Stimulated activated CD8-positive, alpha-beta memory T cell treated with anti-CD3 and anti-CD28 coated beads, Interleukin-7, amount 100 ng/mL, for 48 hours (primary cell): ENCODE data around the gene GRID1.
"Not testable (repeated sequence)": the region's sequence is repeated elsewhere in the genome, so short reads cannot be mapped to it uniquely, and the experiment has no call there.

ENCODE experiments used
- DNase-seq, 2 donors: peaks; one replicate each; pipeline ENCODE4 v3.0.0-alpha.2; 2020; ENCODE audit warnings: low read depth in 1 of 2; ENCODE audit errors: extremely low read depth in 1 of 2

The GRID1 gene

GRCh38 chr10:85978566-85979358 lies 387.8 kb downstream of the GRID1 start:
- no peak for DNase-seq

DNA sequence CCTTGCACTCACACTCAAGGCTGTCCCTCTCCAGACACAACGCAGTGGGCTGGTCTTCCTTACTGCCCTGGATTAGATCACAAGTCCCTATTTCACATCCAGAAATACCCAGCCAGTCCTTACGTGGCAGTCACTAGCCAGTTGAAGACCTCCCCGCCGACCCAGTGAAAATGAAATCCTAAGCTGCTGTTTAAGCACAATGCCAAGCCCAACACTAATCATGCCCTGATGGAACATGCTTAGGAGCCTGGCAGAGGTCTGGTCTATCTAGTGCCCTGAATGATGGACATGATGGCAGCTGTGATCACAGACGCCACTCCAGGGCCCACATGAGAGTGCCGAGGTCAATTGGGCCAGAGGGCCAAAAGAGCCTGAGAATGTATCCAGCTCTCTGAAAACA lies 389.0 kb downstream of the GRID1 start:
- DNase-seq: no peak

GRCh38 chr10:85976267-85976793 lies 390.3 kb downstream of the GRID1 start:
- DNase-seq: no peak

DNA sequence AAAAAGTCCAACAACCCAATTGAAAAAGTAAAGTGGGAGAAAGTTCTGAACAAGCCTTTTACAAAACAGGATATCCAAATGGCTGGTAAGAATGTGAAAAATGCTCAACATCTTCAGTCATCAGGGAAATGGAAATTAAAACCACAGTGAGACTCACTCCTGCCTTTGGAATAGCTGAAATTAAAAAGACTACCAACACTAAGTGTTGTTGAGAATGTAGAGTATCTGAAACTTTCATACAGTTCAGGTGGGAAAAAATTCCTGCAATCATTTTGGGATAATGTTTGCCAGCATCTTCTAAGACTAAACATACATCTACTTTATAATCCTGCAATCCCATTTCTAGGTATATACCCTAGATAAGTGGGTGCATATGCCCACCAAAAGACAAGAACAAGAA lies 395.1 kb downstream of the GRID1 start:
- no peak for DNase-seq

DNA sequence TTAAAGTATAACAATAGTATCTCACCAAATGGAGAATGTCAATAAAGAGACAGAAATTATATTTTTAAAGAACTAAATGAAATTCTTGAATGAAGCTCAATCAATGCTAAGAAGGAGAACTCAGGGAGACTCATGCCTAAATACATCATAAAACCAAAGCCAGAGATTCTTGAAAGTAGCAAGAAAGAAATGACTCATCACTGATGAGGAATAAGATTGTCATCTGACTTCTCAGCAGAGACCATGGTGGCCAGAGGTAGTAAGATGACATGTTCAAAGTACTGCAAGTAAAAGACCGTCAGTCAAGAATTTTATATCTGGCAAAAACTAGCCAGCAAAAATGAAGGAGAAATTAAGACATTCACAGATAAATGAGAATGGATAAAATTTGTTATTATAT lies 399.0 kb downstream of the GRID1 start:
- DNase-seq: no peak

DNA sequence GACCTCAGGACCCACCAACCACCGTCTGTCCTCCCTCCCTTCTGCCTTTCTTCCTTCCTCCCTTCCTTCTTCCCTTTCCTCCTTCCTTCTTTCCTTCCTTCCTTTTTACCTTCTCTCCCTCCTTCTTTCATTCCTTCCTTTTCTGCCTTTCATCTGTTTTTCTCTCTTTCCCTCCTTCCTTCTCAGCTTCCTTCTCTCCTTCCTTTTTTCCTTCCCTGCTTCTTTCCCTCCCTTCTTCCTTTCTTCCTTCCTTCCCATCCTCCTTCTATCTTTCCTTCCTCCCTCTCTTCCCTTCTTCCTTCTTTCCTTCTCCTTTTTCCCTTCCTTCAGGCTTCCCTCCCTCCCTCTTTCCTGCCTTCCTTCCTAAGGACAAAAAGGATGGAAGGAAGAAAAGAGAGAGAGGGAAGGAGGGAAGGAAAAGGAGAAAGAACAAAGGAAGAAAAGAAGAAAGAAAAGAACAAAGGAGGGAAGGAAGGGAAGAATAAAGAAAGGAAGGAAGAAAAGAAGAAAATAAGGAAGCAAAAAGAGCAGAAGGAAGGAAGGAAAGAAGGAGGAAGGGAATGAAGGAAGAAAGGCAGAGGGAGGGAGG lies 405.0 kb downstream of the GRID1 start:
- DNase-seq: no peak

DNA sequence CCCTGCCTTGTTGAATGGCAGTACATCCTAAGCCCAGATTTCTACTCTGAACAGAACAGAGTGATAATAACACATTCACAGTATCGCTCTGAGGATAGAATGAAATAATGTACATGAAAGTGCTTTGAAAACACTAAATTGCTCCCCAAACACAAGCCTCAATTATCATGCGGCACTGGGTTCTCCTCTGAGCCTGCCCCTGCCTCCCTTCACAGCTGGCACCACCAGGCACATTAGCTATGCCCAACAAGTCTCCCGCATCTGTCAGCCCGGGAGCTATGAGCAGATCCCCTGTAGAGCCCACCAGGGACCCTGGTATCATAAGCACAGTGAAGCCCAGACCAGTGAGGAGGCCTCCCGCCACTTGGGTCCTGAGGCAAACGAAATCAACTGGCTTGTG lies 405.5 kb downstream of the GRID1 start:
- DNase-seq: no peak

DNA sequence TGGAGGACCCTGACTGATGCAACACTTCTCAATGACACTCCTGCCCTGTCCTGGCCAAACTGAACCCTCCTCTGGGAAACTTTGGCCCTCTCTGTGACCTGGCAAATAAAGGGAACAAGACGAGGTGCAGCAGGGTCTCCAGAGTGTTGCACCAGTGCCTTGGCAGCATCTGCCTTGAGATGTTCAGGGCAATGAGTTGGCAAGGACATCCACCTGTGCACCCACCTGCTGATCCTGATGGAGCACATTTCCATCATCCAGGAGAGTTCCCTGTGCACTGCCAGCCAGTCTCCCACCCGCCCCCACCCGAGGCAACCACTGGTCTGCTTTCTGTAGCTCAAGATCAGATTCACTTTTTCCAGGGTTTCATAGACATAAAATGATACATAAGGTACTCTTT lies 407.4 kb downstream of the GRID1 start:
- no peak for DNase-seq

DNA sequence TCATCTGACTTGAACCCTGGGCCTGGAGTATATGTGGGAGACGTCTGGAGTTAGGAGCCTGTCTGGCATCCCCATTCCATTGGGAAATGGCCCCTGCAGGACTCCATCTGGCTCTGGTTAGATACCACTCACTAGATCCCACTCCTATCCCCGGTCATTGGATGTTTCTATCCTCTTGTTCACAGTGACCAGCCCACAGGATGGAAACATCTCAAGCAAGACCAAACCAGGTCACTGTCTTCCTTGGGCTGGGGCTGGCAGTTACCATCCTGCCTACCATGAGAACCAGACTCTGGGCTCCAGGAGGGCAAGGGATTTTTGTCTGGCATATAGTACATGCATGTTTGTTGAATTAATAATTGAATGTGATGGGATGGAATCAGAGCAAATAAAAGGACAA lies 415.7 kb downstream of the GRID1 start:
- DNase-seq: no peak

DNA sequence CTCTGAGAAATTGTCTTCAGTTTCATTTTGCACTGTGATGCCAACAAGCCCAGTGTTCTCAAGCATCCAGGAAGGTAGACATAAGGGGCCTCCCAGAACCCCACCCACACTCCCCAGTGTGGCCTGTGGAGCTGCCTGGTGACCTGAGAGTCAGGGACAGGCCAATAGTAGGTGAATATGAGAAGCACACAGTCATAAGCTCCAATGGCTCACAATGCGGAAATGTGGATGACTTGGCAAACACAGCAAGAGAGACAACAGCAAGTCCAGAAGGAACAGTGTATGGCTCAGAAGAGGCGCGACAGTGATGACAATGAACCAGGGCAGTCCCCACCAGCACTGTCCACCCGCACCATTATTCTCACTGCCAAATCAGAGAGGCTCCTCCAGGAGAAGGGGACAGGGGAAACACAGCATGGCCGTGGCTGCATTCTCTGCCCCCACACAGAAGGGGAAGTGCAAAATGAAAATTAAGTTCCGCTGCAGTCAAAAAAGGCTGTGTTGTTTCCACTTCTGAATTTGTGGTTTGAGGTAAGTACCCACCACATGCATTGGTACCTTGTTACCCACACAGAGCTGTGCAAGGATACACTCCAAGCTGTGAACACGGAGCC lies 419.8 kb downstream of the GRID1 start:
- DNase-seq: no peak

DNA sequence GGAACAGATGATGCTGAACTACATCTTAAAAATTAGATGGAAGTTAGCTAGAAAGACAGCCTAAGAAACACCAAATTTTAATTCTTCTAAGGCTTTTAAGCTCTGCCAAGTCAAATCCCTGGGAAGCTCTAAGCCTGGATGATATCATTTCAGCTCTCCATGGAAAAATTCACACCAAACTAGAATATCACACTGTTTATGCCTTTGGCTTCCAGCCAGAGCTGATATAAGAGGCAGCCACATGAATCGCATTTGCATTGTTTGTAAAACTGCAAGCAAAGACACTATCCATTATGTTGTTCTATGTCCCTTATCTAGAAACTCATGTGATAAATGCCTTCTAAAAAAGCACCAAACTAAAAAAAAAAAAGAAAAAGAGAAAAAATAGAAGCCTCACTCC lies 430.4 kb downstream of the GRID1 start:
- no peak for DNase-seq

- DNase-seq: no peak
These were observed 432.0 kb downstream of the GRID1 start for GRCh38 chr10:85934586-85934985.

DNA sequence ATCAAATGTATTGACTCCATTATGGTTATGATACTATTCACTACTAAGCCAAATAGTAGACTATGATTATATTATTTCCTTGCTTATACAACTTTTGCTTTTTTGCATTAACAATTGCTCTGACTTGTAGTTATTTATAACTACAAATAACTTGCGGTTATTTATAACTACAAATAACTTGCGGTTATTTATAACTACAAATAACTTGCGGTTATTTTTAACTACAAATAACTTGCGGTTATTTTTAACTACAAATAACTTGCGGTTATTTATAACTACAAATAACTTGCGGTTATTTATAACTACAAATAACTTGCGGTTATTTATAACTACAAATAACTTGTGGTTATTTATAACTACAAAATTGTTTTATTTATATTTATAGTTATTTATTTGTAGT lies 436.6 kb downstream of the GRID1 start:
- not testable (repeated sequence) for DNase-seq

- DNase-seq: no peak
These were observed 438.5 kb downstream of the GRID1 start for GRCh38 chr10:85927952-85928665.

GRCh38 chr10:85926986-85927385 lies 439.6 kb downstream of the GRID1 start:
- no peak for DNase-seq

GRCh38 chr10:85926136-85926535 lies 440.5 kb downstream of the GRID1 start:
- no peak for DNase-seq

DNA sequence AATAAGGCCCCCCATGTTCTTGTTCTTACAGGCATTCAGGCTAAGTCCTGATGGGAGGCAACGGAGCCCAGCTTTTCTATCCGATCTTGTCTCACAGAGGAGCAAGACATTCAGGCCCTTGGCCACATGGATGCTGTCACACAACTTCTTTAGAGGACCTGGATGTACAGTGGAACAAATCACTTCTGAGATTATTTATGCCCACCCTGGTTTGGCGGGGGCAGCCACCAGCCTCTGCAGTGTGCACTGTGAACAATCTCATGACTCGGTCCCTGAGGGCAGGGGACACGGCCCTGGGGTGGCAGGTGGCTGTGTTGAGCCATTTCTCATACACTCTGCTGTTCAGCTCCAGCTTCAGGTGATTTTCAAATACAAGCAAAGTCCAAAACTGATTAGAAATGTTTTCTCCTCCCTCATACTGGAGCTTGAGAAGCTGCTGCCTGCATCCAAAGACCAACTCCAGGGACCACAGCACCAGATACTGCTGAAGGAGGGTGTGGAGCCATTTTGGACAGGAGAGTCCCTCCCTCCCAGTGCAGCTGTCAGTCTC lies 441.3 kb downstream of the GRID1 start:
- no peak for DNase-seq

DNA sequence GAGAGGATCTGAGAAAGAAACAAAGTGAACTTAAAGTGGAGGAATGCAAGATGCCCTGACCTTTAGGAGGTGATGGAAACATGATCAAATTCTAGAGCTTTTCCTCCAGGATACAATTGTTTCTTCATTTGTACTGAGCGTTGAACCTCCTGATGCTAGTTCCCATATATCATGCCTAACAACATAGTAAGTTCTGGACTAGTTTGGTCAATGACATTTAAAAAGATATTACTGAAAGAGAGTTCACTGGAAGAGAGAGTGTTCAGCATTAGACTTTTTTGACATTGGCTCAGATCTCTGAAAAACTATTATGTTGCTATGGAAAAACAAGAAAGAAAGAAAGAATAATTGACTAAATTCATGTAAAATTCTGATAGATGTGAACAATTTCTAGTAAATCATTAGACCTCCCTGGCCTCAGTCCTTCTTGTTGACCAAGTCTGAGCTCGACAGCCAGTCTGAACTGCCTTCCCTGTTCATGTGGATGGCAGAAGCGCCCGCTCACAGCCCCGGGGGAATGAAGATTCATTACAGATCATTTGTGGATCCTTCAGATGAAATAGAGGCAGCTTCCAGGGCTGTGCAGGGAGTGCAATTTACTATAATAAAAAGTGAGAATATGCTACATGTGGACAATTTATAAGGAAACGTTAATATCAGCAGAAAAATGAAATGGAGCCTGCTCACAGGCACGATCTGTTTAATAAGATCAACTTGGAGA lies 442.1 kb downstream of the GRID1 start:
- DNase-seq: no peak

DNA sequence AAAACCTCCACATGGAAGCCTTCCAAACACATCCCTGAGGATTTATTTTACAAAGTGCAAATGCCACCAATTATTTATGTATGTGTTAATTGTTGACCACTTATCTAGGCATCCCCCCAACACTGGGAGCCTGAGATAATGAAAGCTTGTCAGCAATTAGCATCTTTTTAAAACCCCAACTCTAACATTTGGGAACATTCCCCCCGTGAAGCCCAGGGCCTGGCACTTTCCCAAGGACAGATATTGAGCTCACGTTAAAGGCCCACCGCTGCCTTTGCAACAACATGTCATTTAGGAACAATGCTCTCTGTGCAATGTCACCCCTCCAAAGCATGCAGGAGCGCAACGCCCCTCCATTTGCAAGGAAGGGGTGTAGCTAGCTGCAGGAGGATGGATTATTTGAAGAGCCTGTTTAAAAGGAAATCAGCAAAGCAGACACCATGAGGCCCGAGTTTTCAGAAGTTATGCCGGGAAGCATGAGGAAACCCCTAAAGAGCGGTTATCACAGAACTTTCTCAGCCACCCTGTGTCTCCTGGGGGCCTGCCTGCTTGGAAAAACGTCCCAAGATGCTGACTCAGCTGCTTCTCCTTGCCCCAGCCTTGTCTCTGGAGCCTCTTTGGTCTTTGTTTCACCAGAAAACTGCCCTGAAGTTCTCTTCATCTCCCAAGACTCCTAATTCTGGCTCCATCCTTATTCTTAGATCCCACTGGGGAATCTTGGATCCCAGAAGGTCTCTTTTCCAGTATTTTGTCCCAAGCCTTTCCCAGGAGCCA lies 444.1 kb downstream of the GRID1 start:
- no peak for DNase-seq

DNA sequence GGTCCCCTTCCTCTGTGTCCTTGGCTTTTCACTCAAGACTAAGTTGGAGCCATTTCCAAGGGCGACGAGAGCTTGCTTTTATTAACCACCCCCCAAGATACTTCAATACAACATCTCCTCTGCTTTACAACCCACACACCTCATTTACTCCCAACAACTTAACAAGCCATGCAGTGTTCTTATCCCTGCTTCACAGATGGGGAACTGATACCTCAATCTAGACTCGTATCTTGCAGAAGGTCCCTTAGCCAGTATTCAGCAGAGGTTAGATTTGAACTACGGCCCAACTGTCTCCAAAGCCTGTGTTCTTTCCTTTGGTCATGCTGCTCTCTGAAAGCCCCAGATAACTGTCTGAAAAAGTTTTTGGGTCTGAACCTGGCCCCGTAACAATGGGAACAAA lies 444.8 kb downstream of the GRID1 start:
- no peak for DNase-seq
